HepG2 (cell line): ENCODE measurements around the gene CNP. TPM values are rescaled to one million over a fixed set of nuclear protein-coding genes. Genes with fewer than 3 reads are reported as not detected.
A peak's percentile ranks its signal among the peaks of the same experiment; 100 is the strongest.

Experiments used
- CBX5 ChIP-seq: sonication (generic); formaldehyde crosslinking; IDR thresholded peaks from 2 replicates; pipeline ENCODE4 v1.4.0; 2020; ENCODE audit warnings: missing genetic modification reagents, borderline replicate concordance
- DMAP1 ChIP-seq: IDR thresholded peaks from 2 replicates; pipeline ENCODE4 v1.6.1; 2016
- ETS1 ChIP-seq: sonication (generic); formaldehyde crosslinking; IDR thresholded peaks from 2 replicates; pipeline ENCODE4 v1.4.0; 2020; ENCODE audit warnings: missing genetic modification reagents
- ONECUT2 ChIP-seq: sonication (generic); formaldehyde crosslinking; IDR thresholded peaks from 2 replicates; pipeline ENCODE4 v1.4.0; 2020; ENCODE audit warnings: missing genetic modification reagents
- RBAK ChIP-seq: sonication (generic); formaldehyde crosslinking; IDR thresholded peaks from 2 replicates; pipeline ENCODE4 v1.5.1; 2020; ENCODE audit warnings: mild to moderate bottlenecking, missing genetic modification reagents
- STAT5B ChIP-seq: sonication (generic); formaldehyde crosslinking; IDR thresholded peaks from 2 replicates; pipeline ENCODE4 v1.4.0; 2020; ENCODE audit warnings: missing genetic modification reagents
- TARDBP ChIP-seq: sonication (generic); formaldehyde crosslinking; IDR thresholded peaks from 2 replicates; pipeline ENCODE4 v1.8.0; 2022; ENCODE audit warnings: mild to moderate bottlenecking, missing genetic modification reagents
- ZBTB1 ChIP-seq: sonication (generic); formaldehyde crosslinking; IDR thresholded peaks from 2 replicates; pipeline ENCODE4 v1.4.0; 2020; ENCODE audit warnings: missing genetic modification reagents, borderline replicate concordance
- ZBTB3 ChIP-seq: sonication (generic); formaldehyde crosslinking; IDR thresholded peaks from 2 replicates; pipeline ENCODE4 v1.4.0; 2020; ENCODE audit warnings: low read depth, mild to moderate bottlenecking, moderate library complexity, missing genetic modification reagents, borderline replicate concordance
- ZIK1 ChIP-seq: sonication (generic); formaldehyde crosslinking; IDR thresholded peaks from 2 replicates; pipeline ENCODE4 v1.5.0; 2020; ENCODE audit warnings: mild to moderate bottlenecking, low read depth, missing genetic modification reagents, borderline replicate concordance
- ZNF207 ChIP-seq: fragments of 450-650 bp; IDR thresholded peaks from 2 replicates; pipeline ENCODE4 v1.6.1; 2016; ENCODE audit warnings: antibody characterized with exemption, borderline replicate concordance
- ZNF513 ChIP-seq: sonication (generic); formaldehyde crosslinking; conservative IDR thresholded peaks from 2 replicates; pipeline ENCODE4 v1.5.0; 2020; ENCODE audit warnings: missing genetic modification reagents
- polyA plus RNA-seq, 8 experiments: library from polyadenylated mRNA; depleted of rRNA in 3 of 8; stranded (reverse) in 7 of 8; unstranded in 1 of 8; fragments of >200 nt; fragmentation: Illumina TruSeq in 4 of 8; extraction: Trizol in 4 of 8; gene quantifications; 2 replicates each; pipeline versions ENCODE4 v1.2.1 to v1.2.3, GENCODE V29; 2011 to 2016; ENCODE audit warnings: low read depth in 4 of 8, missing spikeins in 1 of 8, mixed read lengths in 1 of 8; ENCODE audit not compliant: insufficient read depth in 1 of 8
- total RNA-seq, 5 experiments: library from RNA; depleted of rRNA; stranded (reverse); fragments of >200 nt; fragmentation: Illumina TruSeq; extraction: Trizol; gene quantifications; 2 replicates each; pipeline ENCODE4 v1.2.3, GENCODE V29; 2016; ENCODE audit warnings: low read depth in 1 of 5
- TF ChIP-seq, protein P1 (sequence below): sonication (generic); formaldehyde crosslinking; IDR thresholded peaks from 2 replicates; pipeline ENCODE4 v1.8.1; 2023; ENCODE audit warnings: mild to moderate bottlenecking, inconsistent platforms, moderate library complexity, missing genetic modification reagents, borderline replicate concordance
- TF ChIP-seq, protein P2 (sequence below): sonication (generic); formaldehyde crosslinking; IDR thresholded peaks from 2 replicates; pipeline ENCODE4 v1.4.0; 2020; ENCODE audit warnings: mild to moderate bottlenecking, missing genetic modification reagents
- TF ChIP-seq, protein P3 (sequence below): sonication (generic); formaldehyde crosslinking; IDR thresholded peaks from 2 replicates; pipeline ENCODE4 v1.4.0; 2020; ENCODE audit warnings: missing genetic modification reagents
- TF ChIP-seq, protein P4 (sequence below): sonication (generic); formaldehyde crosslinking; IDR thresholded peaks from 2 replicates; pipeline ENCODE4 v1.5.0; 2020; ENCODE audit warnings: mild to moderate bottlenecking, missing genetic modification reagents, borderline replicate concordance
- TF ChIP-seq, protein P5 (sequence below): sonication (generic); formaldehyde crosslinking; IDR thresholded peaks from 2 replicates; pipeline ENCODE4 v1.5.0; 2020; ENCODE audit warnings: missing genetic modification reagents

CNP gene
- total and polyA plus RNA-seq, 2 of the 13 experiments (the other 11 are each of a cell fraction or from before 2014, with no cell fraction given), result 97.2 to 161 TPM

GRCh38 chr17:41930009-41930832, 36.4 kb upstream of the CNP start, which contains the start of gene ODAD4 (continued):
- TF ChIP-seq, protein P1, sequence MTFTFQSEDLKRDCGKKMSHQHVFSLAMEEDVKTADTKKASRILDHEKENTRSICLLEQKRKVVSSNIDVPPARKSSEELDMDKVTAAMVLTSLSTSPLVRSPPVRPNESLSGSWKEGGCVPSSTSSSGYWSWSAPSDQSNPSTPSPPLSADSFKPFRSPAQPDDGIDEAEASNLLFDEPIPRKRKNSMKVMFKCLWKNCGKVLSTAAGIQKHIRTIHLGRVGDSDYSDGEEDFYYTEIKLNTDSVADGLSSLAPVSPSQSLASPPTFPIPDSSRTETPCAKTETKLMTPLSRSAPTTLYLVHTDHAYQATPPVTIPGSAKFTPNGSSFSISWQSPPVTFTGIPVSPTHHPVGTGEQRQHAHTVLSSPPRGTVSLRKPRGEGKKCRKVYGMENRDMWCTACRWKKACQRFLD, result peak; percentile 71; the same call in 1 of the 2 replicates
- peak; percentile 33; the same call in 1 of the 2 replicates for TF ChIP-seq ZBTB1 (CRISPR knock-in tag)
- TF ChIP-seq, protein P2, sequence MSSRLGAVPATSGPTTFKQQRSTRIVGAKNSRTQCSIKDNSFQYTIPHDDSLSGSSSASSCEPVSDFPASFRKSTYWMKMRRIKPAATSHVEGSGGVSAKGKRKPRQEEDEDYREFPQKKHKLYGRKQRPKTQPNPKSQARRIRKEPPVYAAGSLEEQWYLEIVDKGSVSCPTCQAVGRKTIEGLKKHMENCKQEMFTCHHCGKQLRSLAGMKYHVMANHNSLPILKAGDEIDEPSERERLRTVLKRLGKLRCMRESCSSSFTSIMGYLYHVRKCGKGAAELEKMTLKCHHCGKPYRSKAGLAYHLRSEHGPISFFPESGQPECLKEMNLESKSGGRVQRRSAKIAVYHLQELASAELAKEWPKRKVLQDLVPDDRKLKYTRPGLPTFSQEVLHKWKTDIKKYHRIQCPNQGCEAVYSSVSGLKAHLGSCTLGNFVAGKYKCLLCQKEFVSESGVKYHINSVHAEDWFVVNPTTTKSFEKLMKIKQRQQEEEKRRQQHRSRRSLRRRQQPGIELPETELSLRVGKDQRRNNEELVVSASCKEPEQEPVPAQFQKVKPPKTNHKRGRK (CRISPR knock-in tag), result no peak
- TF ChIP-seq ZIK1, result peak; percentile 80
- TF ChIP-seq, protein P3, sequence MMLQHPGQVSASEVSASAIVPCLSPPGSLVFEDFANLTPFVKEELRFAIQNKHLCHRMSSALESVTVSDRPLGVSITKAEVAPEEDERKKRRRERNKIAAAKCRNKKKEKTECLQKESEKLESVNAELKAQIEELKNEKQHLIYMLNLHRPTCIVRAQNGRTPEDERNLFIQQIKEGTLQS, result peak; percentile 66
- TF ChIP-seq STAT5B (CRISPR knock-in tag), result 0 out of 2 replicates have a peak, but pooled peaks have one; percentile 78
- TF ChIP-seq ONECUT2, result 0 out of 2 replicates have a peak, but pooled peaks have one; percentile 44
- TF ChIP-seq TARDBP (CRISPR knock-in tag), result peak; percentile 84
- 0 out of 2 replicates have a peak, but pooled peaks have one; percentile 61 for TF ChIP-seq ZNF513
- TF ChIP-seq ZNF207, result no peak
- TF ChIP-seq ZBTB3, result peak; percentile 80; the same call in 1 of the 2 replicates
- 0 out of 2 replicates have a peak, but pooled peaks have one; percentile 59 for TF ChIP-seq ETS1
- TF ChIP-seq DMAP1 (CRISPR knock-in tag), result peak; percentile 93
- TF ChIP-seq RBAK (CRISPR knock-in tag), result 0 out of 2 replicates have a peak, but pooled peaks have one; percentile 72
- TF ChIP-seq, protein P4, sequence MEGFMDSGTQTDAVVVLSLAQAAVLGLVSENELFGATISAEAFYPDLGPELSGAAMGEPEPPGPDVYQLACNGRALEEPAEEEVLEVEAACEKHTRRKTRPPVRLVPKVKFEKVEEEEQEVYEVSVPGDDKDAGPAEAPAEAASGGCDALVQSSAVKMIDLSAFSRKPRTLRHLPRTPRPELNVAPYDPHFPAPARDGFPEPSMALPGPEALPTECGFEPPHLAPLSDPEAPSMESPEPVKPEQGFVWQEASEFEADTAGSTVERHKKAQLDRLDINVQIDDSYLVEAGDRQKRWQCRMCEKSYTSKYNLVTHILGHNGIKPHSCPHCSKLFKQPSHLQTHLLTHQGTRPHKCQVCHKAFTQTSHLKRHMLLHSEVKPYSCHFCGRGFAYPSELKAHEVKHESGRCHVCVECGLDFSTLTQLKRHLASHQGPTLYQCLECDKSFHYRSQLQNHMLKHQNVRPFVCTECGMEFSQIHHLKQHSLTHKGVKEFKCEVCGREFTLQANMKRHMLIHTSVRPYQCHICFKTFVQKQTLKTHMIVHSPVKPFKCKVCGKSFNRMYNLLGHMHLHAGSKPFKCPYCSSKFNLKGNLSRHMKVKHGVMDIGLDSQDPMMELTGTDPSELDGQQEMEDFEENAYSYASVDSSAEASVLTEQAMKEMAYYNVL, result peak; percentile 80
- peak; percentile 86; the same call in 1 of the 2 replicates for TF ChIP-seq CBX5
- TF ChIP-seq, protein P5, sequence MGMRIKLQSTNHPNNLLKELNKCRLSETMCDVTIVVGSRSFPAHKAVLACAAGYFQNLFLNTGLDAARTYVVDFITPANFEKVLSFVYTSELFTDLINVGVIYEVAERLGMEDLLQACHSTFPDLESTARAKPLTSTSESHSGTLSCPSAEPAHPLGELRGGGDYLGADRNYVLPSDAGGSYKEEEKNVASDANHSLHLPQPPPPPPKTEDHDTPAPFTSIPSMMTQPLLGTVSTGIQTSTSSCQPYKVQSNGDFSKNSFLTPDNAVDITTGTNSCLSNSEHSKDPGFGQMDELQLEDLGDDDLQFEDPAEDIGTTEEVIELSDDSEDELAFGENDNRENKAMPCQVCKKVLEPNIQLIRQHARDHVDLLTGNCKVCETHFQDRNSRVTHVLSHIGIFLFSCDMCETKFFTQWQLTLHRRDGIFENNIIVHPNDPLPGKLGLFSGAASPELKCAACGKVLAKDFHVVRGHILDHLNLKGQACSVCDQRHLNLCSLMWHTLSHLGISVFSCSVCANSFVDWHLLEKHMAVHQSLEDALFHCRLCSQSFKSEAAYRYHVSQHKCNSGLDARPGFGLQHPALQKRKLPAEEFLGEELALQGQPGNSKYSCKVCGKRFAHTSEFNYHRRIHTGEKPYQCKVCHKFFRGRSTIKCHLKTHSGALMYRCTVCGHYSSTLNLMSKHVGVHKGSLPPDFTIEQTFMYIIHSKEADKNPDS (CRISPR knock-in tag), result no peak
